Measurements from ENCODE around the gene GIT1.

GIT1 gene

GRCh38 chr17:29590411-29591145 is 1.1 kb upstream of the GIT1 start:
- peak overlapping the region; percentile 74 for H3K4me3 ChIP-seq (ENCODE audit: insufficient read depth, low read length, poor library complexity, severe bottlenecking)
- TF ChIP-seq CTCF (IDR thresholded peaks at IDR 0.05; ENCODE audit: insufficient read depth, low read length, poor library complexity, severe bottlenecking), result no peak
- TF ChIP-seq EZH2phosphoT487 (conservative IDR thresholded peaks at IDR 0.05; ENCODE audit: low read length), result no peak
- peak overlapping the region; percentile 88 for H3K9ac ChIP-seq (ENCODE audit: low read length)
- H3K27ac ChIP-seq (ENCODE audit: low read depth, low read length), result peak overlapping the region; percentile 78
- peak overlapping the region; percentile 93 for H3K4me2 ChIP-seq (ENCODE audit: low read depth, low read length, poor library complexity, severe bottlenecking)
- H3K27me3 ChIP-seq (ENCODE audit: low read length), result no peaks in the 10 kb centered on the region
- H3F3A ChIP-seq (ENCODE audit: insufficient read depth), result peaks cover 27% of the 10 kb centered on the region
- no peaks in the 10 kb centered on the region for H3K9me3 ChIP-seq (ENCODE audit: insufficient read depth, low read length)
- H4K20me1 ChIP-seq (ENCODE audit: low read depth, low read length), result no peaks in the 10 kb centered on the region; the same call in 1 of the 2 replicates
- H3K36me3 ChIP-seq (ENCODE audit: low read length), result no peaks in the 10 kb centered on the region
- no peaks in the 10 kb centered on the region for H3K9me2 ChIP-seq (replicated peaks; ENCODE audit: insufficient read depth, low read length)
- H3K79me2 ChIP-seq (ENCODE audit: insufficient read depth, low read length), result peaks cover 34% of the 10 kb centered on the region
- H2AFZ ChIP-seq (ENCODE audit: low read depth, low read length, severe bottlenecking), result peak overlapping the region; percentile 86

- Histone ChIP-seq H3F3A (ENCODE audit: insufficient read depth) (peaks cover 27% of the 10 kb centered on the region), H2AFZ (ENCODE audit: low read depth, low read length, severe bottlenecking) (no peak overlapping the region), H3K4me3 (ENCODE audit: insufficient read depth, low read length, poor library complexity, severe bottlenecking) (peak overlapping the region; percentile 81), H3K9ac (ENCODE audit: low read length) (peak overlapping the region; percentile 88), H3K27ac (ENCODE audit: low read depth, low read length) (peak overlapping the region; percentile 53), H3K79me2 (ENCODE audit: insufficient read depth, low read length) (peaks cover 52% of the 10 kb centered on the region), H3K9me3 (ENCODE audit: insufficient read depth, low read length) (no peaks in the 10 kb centered on the region), H3K9me2 (replicated peaks; ENCODE audit: insufficient read depth, low read length) (no peaks in the 10 kb centered on the region), H3K27me3 (ENCODE audit: low read length) (no peaks in the 10 kb centered on the region), H3K4me2 (ENCODE audit: low read depth, low read length, poor library complexity, severe bottlenecking) (peak overlapping the region; percentile 89), H3K36me3 (ENCODE audit: low read length) (no peaks in the 10 kb centered on the region), H4K20me1 (ENCODE audit: low read depth, low read length) (no peaks in the 10 kb centered on the region)
- TF ChIP-seq CTCF (IDR thresholded peaks at IDR 0.05; ENCODE audit: insufficient read depth, low read length, poor library complexity, severe bottlenecking), result no peak
- no peak for TF ChIP-seq EZH2phosphoT487 (conservative IDR thresholded peaks at IDR 0.05; ENCODE audit: low read length)
Observed at GRCh38 chr17:29588562-29589411, 661 bp downstream of the GIT1 start.

GRCh38 chr17:29588017-29588561 is 1.4 kb downstream of the GIT1 start:
- H3K36me3 ChIP-seq (ENCODE audit: low read length), result no peaks in the 10 kb centered on the region
- H3K4me3 ChIP-seq (ENCODE audit: insufficient read depth, low read length, poor library complexity, severe bottlenecking), result peak overlapping the region; percentile 81
- peaks cover 27% of the 10 kb centered on the region for H3F3A ChIP-seq (ENCODE audit: insufficient read depth)
- H2AFZ ChIP-seq (ENCODE audit: low read depth, low read length, severe bottlenecking), result no peak overlapping the region
- peak overlapping the region; percentile 89 for H3K4me2 ChIP-seq (ENCODE audit: low read depth, low read length, poor library complexity, severe bottlenecking)
- peak overlapping the region; percentile 53 for H3K27ac ChIP-seq (ENCODE audit: low read depth, low read length)
- peaks cover 57% of the 10 kb centered on the region for H3K79me2 ChIP-seq (ENCODE audit: insufficient read depth, low read length)
- peak overlapping the region; percentile 88 for H3K9ac ChIP-seq (ENCODE audit: low read length)
- TF ChIP-seq EZH2phosphoT487 (conservative IDR thresholded peaks at IDR 0.05; ENCODE audit: low read length) (no peak), CTCF (IDR thresholded peaks at IDR 0.05; ENCODE audit: insufficient read depth, low read length, poor library complexity, severe bottlenecking) (no peak)
- no peaks in the 10 kb centered on the region for H3K9me3 ChIP-seq (ENCODE audit: insufficient read depth, low read length)
- no peaks in the 10 kb centered on the region for H3K27me3 ChIP-seq (ENCODE audit: low read length)
- no peaks in the 10 kb centered on the region for H3K9me2 ChIP-seq (replicated peaks; ENCODE audit: insufficient read depth, low read length)
- no peaks in the 10 kb centered on the region for H4K20me1 ChIP-seq (ENCODE audit: low read depth, low read length)
